GM13977 (cell line): Measurements from ENCODE around the gene DNAH10.

Experiments
- DNase-seq: peaks from one replicate; pipeline ENCODE4 v3.0.0; 2012; ENCODE audit warnings: low spot score
- in situ Hi-C: fragments of 300-500 bp; cut with MboI; formaldehyde crosslinking; loops from one replicate; pipeline ENCODE4 v1.12.0; 2022; ENCODE audit warnings: low sequenced_read_pairs, low pct_unique_long_range_greater_than_20kb, mixed read lengths, inconsistent platforms; ENCODE audit not compliant: unreplicated experiment
- TF ChIP-seq, protein P1 (sequence below): IDR thresholded peaks from 2 replicates; pipeline ENCODE4 v1.5.1; 2012; ENCODE audit warnings: mild to moderate bottlenecking, control low read depth; ENCODE audit not compliant: insufficient read depth; ENCODE audit errors: extremely low read depth, missing control alignments

Gene DNAH10

GRCh38 chr12:123752046-123752445 is 10.1 kb upstream of the DNAH10 start:
- in situ Hi-C loops = no loop called here
- DNase-seq = no peak
- TF ChIP-seq, protein P1, sequence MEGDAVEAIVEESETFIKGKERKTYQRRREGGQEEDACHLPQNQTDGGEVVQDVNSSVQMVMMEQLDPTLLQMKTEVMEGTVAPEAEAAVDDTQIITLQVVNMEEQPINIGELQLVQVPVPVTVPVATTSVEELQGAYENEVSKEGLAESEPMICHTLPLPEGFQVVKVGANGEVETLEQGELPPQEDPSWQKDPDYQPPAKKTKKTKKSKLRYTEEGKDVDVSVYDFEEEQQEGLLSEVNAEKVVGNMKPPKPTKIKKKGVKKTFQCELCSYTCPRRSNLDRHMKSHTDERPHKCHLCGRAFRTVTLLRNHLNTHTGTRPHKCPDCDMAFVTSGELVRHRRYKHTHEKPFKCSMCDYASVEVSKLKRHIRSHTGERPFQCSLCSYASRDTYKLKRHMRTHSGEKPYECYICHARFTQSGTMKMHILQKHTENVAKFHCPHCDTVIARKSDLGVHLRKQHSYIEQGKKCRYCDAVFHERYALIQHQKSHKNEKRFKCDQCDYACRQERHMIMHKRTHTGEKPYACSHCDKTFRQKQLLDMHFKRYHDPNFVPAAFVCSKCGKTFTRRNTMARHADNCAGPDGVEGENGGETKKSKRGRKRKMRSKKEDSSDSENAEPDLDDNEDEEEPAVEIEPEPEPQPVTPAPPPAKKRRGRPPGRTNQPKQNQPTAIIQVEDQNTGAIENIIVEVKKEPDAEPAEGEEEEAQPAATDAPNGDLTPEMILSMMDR = no peak

- DNase-seq = no peak
- in situ Hi-C loops = no loop called here
- TF ChIP-seq, protein P1 = no peak
Measured at GRCh38 chr12:123754041-123754772, 7.9 kb upstream of the DNAH10 start.

- no peak for DNase-seq
- in situ Hi-C loops = no loop called here
- TF ChIP-seq, protein P1 = no peak
Measured at GRCh38 chr12:123757561-123757960, 4.5 kb upstream of the DNAH10 start.

DNA sequence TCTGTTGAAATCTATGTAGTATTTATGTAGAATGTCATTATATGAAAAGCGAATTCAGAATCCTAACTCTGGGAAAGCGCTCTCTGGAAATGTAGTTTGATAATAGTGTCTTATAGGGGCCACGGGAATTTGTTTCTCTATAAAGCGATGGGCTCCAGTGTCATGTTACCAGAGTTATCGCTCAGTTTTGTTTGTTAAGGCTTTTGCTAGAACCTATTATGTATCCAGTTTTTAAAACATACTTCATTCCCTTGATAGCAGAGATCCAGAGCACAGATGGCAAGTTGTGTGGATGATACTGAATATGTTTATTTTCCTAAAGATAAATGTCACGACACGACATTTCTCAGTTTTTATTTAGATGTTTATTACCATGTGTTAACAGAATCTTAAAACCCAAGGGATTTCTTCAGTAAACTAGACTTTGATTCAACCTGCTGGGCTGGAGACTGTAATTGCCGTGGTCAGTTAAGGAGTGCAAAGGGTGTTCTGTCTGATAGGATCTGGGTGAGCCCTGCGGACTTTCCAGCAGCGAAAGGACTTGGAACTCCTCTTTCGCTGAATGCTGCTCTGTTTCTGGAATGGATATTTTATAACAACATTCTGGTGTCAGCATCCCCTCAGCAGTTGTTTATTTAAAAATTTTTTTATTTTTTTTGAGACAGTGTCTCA is 1.7 kb upstream of the DNAH10 start:
- DNase-seq = no peak
- TF ChIP-seq, protein P1 = no peak
- in situ Hi-C loops = no loop called here

- in situ Hi-C loops = no loop called here
- DNase-seq = no peak
- TF ChIP-seq, protein P1 = no peak
Measured at GRCh38 chr12:123762715-123763052, 583 bp downstream of the DNAH10 start.

DNA sequence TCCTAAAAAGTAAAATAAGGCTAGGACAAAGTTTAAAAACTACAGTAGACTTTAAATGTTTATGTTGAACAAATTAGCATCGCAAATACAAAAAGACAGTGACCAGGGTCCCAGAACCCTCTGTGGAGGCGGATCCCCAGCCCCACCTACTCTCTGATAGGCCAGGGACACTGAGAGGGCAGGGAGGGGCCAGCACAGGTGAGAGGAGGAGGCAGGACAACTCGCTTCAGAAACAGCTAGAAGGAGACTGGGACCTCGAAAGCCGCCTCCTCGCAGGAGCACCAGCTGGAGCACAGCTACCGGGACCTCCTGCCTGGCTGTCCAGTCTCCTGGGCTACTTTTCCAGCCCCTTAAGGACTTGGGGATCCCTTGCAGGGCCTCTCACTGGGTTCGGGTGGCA is 992 bp downstream of the DNAH10 start:
- no peak for DNase-seq
- TF ChIP-seq, protein P1 = no peak

More for the DNA sequence above, 992 bp downstream of the DNAH10 start:
- in situ Hi-C loops = no loop called here
